Measurements from ENCODE around the gene DMPK.

DMPK gene

DNA sequence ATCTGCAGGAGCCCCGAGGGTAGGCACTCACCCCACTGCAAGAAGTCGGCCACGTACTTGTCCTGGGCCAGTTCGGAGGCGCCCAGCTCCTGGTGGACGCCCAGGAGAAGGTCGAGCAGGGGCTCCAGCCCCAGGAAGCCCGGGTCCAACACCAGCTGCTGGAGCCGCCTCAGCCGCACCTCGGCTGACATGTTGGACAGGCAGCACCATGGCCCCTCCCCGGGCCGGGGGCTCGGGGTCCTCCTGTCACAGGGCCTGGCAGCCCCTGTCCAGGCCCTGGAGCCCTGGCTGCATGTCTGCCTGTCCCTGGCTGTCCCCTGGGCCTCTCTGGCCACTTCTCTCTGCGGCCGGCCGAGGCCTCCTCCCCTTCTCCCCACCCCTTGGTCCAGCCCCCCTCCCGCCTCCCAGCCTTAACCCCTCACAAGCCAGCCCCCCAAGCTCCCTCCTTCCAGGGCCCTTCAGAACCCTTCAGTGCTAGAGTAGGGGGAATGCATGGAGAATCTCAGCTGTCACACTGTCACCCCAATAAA lies at the start of gene DMPK:
Gene DMPK (minus strand): TSS at position 329 of the 530 bp plus-strand sequence. CDS start 138 bp downstream, at position 191.
- no peak for DNase-seq (ENCODE audit: low spot score)

DNA sequence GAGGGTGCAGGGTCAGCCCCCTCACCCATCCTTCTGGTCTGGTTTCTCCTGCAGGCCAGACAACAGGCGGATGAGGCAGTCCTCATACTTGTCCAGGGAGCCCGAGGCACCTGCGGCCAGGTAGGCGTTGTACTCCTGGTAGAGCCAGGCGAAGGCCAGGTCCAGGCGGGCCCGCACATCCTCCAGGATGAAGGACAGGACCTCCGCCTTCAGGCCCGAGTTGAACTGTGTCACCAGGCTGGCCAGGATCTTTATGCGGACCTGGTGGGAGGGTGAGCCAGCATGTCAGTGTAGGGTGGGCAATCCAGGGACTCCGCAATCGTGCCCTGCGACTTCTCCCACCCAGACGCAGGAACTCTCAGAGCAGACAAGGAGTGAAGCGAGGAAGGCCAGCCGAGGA lies 46.7 kb upstream of the DMPK start:
- no peak for DNase-seq (ENCODE audit: low spot score)

DNA sequence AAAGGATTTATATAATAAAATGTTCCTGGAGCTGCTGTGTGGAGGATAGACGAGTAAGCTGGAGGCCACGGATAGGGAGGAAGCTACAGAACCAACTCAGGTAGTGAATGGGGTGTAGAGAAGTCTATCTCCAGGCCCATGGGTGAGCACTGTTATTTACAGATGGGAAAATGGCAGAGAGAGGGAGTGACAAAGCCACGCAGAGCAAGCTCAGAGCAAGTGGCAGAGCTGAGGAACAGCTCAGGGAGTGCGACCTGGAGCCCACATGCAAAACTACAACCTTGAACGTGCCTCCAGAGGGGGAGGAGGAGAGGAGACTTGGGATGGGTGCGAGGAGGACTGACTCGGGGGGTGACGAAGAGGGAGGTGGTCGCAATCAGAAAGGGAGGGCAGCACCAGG lies 46.2 kb upstream of the DMPK start:
- no peak for DNase-seq (ENCODE audit: low spot score)

- no peak for DNase-seq (ENCODE audit: low spot score)
Observed at GRCh38 chr19:45827459-45828093, 45.3 kb upstream of the DMPK start.

DNA sequence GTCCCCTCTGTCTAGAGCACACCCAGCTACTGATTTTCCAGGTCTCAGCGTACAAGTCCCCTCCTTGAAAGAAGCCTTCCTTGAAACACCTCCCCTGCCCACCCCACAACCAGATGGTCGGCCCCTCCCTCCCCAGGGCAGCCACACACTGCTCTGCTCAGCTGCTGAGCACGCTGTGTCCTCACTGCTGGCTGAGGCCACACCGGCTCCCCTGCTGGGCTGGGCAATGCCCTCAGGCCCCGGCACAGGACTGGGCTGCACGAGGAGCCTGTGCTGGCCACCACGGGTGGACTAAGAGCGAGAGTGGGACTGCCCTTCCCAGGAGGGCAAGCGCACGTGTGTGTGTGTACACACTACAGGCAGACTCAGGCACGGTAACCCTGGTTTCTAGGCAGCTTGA lies 44.6 kb upstream of the DMPK start:
- no peak for DNase-seq (ENCODE audit: low spot score)

- DNase-seq (ENCODE audit: low spot score): no peak
Observed at GRCh38 chr19:45825917-45826893, 43.9 kb upstream of the DMPK start.

- DNase-seq (ENCODE audit: low spot score): no peak
Observed at GRCh38 chr19:45825263-45825605, 42.9 kb upstream of the DMPK start.

DNA sequence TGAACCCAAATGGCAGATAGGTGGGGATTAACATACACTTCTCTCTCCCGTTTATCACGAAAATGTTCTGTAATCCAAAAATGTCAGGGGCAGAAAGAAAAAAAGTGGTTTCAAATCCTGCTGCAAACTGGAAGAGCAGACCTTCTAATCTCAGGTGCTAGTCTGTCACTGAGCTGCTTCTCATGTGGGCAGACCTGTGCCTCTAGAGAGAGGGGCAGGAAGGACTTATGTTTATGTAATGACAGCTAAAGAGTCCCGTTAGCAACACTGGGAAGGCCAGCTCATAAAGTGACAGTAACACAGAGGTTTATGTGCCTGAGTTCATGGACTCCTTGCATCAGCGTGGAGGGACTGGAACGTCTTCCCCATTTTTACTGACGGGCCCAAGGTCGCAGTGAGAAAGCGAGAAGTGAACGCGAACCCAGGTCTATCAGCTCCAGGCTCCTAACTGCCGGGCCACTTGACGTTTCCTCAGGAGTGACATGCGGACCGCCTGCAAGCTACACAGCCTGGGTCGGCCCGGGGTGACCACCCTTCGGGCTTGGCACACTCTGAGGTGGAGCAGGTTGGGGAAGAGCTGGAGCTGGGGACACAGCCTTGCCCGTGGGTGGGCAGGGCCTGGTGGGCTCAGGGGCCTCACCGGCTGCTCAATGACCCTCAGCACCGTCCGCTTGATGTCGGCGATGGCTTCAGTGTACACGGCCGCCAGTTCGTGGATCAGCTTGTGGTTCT lies 42.4 kb upstream of the DMPK start:
- no peak for DNase-seq (ENCODE audit: low spot score)

DNA sequence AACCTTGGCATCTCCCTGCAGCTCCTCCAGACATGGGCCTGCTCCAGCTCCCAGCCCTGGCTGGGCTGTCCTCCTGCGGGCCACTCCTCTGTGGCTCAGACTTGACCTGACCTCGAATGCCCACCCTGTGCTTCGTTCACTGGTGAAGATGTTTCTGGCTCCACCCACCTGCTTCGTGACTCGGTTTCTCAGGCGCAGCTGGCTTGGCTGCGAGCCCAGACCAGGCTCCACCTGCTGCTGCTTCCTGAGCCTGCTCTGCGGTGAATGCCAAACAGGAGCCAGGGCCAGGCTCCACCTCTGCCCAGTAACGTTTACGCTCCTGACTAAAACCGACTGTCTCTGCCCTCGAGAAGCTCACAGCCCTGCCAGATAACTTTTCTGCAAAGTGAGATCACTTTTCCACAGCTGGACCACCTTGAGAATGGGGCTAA lies 41.8 kb upstream of the DMPK start:
- no peak for DNase-seq (ENCODE audit: low spot score)

- DNase-seq (ENCODE audit: low spot score): no peak
Observed at GRCh38 chr19:45823182-45823581, 40.9 kb upstream of the DMPK start.

- no peak for DNase-seq (ENCODE audit: low spot score)
Observed at GRCh38 chr19:45822716-45823115, 40.4 kb upstream of the DMPK start.

GRCh38 chr19:45821570-45821969 lies 39.3 kb upstream of the DMPK start:
- no peak for DNase-seq (ENCODE audit: low spot score)

- no peak for DNase-seq (ENCODE audit: low spot score)
Observed at GRCh38 chr19:45821103-45821521, 38.8 kb upstream of the DMPK start.

DNA sequence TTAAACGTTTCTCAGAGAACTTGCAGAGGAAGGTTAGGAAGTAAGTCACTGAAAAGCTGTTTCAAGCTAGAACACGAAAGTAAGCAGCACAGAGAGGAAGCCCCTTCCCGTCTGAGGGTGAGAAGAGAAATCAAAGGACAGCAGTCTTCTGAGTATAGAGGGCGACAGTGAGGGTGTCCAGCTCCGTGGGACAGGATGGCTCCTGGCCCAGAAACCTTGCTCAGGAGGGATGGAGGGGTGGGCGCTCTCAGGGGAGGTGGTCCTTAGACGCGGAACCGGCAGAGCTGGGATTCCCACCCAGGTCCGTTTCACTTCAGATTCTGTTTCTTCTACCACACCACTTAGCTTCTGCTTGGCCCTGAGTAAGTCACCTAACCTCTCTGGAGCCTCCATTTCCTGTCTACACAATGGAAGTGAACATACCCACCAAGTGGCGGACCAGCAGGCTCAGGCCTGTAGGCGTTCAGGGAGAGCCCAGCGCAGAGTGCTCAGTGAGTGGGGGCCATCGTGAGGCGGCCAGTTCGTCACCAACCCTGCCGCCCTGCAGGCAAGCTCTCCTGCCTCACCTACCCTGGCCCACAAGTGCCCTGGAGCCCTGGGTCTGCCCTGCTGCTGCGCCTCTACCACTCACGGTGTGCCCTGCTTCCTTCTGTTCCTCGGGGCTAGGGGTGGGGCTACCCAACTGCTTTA lies 38.3 kb upstream of the DMPK start:
- no peak for DNase-seq (ENCODE audit: low spot score)

DNA sequence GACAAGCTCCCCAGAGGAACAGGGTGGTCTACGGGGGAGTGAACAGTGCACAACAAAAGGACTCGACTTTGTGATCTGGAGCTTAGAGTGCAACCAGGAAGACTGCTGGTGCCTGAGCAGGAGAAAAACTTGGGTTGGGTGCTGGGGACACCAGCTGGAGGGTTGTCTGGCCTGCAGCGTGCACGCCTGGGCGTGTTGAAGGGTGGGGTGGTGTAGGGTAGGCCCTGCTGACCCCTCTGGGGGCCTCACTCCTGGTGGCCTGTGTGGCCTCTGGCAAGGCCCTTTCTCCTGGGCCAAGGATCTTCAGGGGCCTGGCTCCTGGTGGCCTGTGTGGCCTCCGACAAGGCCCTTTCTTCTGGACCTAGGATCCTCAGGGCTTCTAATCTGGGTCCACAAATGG lies 37.5 kb upstream of the DMPK start:
- DNase-seq (ENCODE audit: low spot score): no peak

DNA sequence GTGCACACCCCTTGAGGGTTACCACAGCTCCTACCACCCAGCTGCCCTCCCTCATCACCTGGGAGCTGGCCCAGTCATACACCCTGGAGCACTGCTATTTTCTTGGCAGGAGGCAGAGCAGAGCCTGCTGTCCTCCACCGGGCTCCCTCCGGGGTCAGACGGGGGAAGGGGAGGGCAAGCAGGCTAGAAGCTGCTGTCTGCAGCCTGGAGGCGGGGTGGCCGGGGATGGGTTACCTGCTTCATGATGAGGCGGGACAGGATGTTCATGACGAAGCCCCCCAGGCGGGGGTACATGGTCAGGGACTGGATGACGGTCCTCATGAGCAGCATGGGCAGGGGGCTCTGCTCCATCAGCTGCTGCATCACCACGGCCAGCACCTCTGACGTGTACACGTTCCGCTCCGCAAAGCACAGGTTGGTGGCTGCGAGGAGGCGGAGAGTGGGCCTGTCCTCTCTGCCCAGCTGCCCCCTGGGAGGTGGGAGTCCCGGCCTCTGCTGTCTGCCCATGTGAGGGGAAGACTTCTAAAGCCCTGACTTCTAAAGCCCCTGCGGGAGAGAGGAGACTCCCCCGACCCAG lies 35.5 kb upstream of the DMPK start:
- DNase-seq (ENCODE audit: low spot score): no peak

DNA sequence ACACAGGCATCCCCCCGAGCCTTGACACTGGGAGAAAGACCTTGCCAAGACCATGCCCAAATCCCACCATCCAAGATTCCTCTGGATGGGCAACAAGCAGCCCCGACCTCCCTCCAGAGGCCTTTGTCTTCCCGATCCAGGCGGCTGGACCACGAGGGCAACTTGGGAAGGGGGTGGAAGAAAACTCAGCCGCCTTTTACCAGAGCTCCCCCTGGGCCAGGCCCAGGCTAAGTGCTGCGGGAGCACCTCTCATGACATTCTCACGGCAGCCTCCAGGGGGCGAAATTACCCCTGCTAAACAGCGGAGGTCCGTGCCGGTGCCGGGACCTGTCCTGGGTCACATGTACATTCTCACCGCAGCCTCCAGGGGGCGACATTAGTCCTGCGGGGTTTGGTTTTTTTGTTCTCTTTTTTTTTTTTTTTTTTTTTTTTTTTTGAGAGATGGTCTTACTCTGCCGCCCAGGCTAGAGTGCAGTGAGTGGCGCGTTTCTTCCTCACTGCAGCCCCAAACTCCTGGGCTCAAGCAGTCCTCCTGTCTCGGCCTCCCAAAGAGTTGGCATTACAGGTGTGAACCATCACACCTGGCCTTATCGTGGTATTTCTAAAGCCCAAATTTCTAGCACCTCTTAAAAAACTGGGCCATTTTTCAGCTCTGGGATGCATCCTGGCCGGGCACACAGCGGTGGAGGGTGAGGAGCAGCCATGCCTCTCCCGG lies 34.9 kb upstream of the DMPK start:
- peak; percentile 95 for DNase-seq (ENCODE audit: low spot score)

DNA sequence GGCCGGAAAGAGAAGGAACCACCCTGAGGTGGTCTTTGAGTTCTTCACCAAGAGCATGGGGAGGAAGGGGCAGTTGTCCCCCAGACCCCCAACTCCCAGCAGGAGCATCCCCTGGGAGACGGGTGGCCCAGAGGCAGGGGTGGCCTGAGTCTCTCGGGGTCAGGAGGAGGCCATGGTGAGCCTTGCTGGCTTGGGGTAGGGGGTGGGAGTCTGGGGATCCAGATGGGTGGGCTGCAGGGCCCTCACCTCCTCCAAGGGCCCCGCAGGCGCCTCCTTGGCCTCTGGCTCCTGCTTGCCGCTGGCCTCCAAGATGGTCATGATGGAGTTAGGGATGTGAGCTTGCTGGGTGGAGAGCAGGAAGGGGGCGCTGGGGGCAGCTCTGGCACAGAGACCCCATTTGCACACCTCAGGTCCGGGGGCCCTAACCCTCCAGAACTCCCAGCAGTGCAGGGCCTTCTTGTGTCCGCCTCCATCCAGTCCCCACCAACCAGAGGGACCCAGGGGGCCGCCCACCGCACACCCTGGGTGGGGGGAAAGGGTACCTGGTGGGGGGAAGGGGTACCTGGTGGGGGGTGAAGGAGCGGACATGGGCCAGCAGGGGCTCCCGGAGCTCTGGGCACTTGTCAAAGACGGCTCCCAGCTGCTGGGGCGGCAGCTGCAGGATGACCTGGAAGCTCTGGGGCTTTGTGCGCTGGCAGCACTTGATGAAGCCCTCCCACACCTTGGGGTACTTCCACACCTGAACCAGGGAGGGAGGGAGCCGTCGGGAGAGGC lies 34.1 kb upstream of the DMPK start:
- DNase-seq (ENCODE audit: low spot score): no peak

DNA sequence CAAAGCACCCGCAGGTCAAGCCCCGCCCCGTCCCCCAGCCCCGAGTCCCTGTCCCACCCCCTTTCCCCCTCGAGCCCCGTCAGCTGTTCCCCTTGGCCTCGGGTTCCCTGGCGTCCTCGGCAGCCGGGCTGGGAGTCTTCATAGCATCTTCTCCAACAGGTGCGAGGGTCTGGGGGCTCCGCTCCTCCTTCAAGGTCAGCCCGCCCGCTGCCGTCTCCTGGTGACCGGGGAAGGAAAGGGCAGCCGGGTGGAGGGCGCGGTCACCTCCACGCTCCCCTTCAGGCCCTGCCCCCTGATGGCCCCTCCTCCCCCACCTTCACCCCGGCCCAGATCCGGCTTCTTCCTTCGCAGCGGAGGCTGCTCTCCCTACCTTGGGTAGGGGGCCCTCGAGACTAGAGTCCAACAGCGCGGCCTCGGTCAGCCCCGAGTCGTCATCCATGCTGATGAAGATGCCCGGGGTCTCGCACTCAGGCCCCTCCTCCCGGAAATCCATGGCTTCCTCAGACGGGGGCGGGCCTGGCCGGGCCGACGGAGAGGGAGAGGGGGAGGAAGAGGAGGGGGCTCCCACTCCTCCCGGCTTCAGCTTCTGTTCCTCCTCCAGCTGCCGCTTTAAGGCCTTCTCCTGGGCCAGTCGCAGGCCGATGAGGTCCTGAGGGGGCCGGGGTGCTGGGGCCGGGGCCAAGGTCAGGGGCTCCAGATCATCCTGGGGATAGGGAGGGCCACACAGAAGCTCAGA lies 33.4 kb upstream of the DMPK start:
- no peak for DNase-seq (ENCODE audit: low spot score)
